ENCODE measurements around the gene PDZRN4.

- TF ChIP-seq POLR2AphosphoS5 (IDR thresholded peaks at IDR 0.05; ENCODE audit: insufficient read depth, low read depth, low read length): no peak
- TF ChIP-seq, protein P1, sequence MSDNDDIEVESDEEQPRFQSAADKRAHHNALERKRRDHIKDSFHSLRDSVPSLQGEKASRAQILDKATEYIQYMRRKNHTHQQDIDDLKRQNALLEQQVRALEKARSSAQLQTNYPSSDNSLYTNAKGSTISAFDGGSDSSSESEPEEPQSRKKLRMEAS (IDR thresholded peaks at IDR 0.05; ENCODE audit: insufficient read depth, insufficient read length): no peak
- no peak for TF ChIP-seq CTCF (IDR thresholded peaks at IDR 0.05; ENCODE audit: extremely low read depth in 1 of 2, insufficient read depth in 1 of 2, low read depth in 1 of 2, low read length in 2 of 2)
- no peak for TF ChIP-seq JUN (IDR thresholded peaks at IDR 0.05; ENCODE audit: borderline replicate concordance, insufficient read depth, insufficient read length, low read depth)
- no peak for TF ChIP-seq POLR2A (IDR thresholded peaks at IDR 0.05; ENCODE audit: low read depth, low read length)
- TF ChIP-seq EZH2 (IDR thresholded peaks at IDR 0.05; ENCODE audit: borderline replicate concordance, low read depth, low read length, severe bottlenecking): no peak
Observed at GRCh38 chr12:41527062-41527461, 338.9 kb downstream of the PDZRN4 start.
